Breast epithelium (tissue), 4 donors: ENCODE data around the gene DRG1. TPM values are rescaled to one million over a fixed set of nuclear protein-coding genes. Genes with fewer than 3 reads are reported as not detected.

Experiments used
- DNase-seq, 2 donors: peaks; one replicate each; pipeline ENCODE4 v3.0.0-alpha.2; 2019; ENCODE audit warnings: low spot score in 2 of 2
- H3K27ac ChIP-seq, 2 donors: fragments of 200-600 bp; sonication (generic) in 1 of 2; one replicate each; pipeline ENCODE4 v1.5.1; 2016 to 2019; ENCODE audit warnings: mild to moderate bottlenecking in 1 of 2
- H3K27me3 ChIP-seq, 2 donors: fragments of 200-600 bp; sonication (generic) in 1 of 2; one replicate each; pipeline versions ENCODE4 v1.5.1 to v1.6.0; 2017 to 2019; ENCODE audit warnings: control low read depth in 1 of 2, mild to moderate bottlenecking in 1 of 2
- H3K36me3 ChIP-seq: fragments of 200-600 bp; one replicate; pipeline ENCODE4 v1.5.1; 2019
- H3K4me1 ChIP-seq, 2 donors: fragments of 200-600 bp; sonication (generic); one replicate each; pipeline ENCODE4 v1.5.1; 2016 to 2019; ENCODE audit warnings: control low read depth in 1 of 2
- H3K4me3 ChIP-seq, 3 donors: fragments of 200-600 bp; sonication (generic); 1 replicate in 2 of 3; 2 replicates in 1 of 3; pipeline ENCODE4 v1.5.1; 2016 to 2019; ENCODE audit warnings: mild to moderate bottlenecking in 3 of 3, moderate library complexity in 2 of 3
- H3K9me3 ChIP-seq, 2 donors: fragments of 200-600 bp; sonication (generic) in 1 of 2; one replicate each; pipeline ENCODE4 v1.5.1; 2016 to 2019; ENCODE audit warnings: control low read depth in 1 of 2
- CTCF ChIP-seq, 3 donors: fragments of 450-650 bp; IDR thresholded peaks; one replicate each; pipeline ENCODE4 v1.5.1; 2016 to 2017; ENCODE audit warnings: antibody characterized with exemption in 3 of 3, mild to moderate bottlenecking in 3 of 3, moderate library complexity in 3 of 3
- POLR2A ChIP-seq: fragments of 450-650 bp; IDR thresholded peaks from one replicate; pipeline ENCODE4 v1.6.1; 2016; ENCODE audit warnings: antibody characterized with exemption, mild to moderate bottlenecking, moderate library complexity
- POLR2AphosphoS5 ChIP-seq, 3 donors: sonication (generic); formaldehyde crosslinking; IDR thresholded peaks; one replicate each; pipeline ENCODE4 v1.6.1; 2017; ENCODE audit warnings: antibody characterized with exemption in 3 of 3
- intact Hi-C: fragments of 100-400 bp; cut with DNase I; formaldehyde crosslinking; loops from one replicate; pipeline ENCODE4 v1.15.1; 2023; ENCODE audit warnings: low total_unique reads
- total RNA-seq, 3 donors: library from RNA; depleted of rRNA; stranded (reverse); fragments of >200 nt; gene quantifications; one replicate each; pipeline ENCODE4 v1.1.0, GENCODE V29; 2016

The DRG1 gene
- total RNA-seq, 3 donors from 2014 or later: 62.3 to 80.3 (median 74.9) TPM

DNA sequence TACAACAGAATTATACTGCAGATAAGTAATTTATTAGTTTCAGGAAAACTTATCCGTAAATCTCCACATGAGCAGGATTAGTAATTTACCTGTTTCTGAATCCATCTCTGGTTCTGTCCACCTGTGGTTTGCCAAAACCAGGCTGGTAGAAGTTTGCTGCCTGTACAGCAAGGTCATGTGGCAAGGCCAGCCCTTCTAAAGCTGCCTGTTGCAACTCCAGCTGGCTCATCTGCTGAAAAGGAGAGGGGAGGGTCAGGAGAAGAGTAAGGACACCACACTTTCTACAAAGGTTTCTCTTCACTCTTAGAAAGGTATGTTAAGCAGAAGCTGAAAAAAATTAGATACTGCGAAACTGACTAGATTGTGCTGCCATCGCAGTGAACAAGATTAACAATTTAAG is 47.9 kb downstream of the DRG1 start:
- intact Hi-C loops: no loop called here
- Histone ChIP-seq H3K27me3 (no peaks in the 10 kb centered on the region), H3K9me3 (no peaks in the 10 kb centered on the region), H3K36me3 (no peaks in the 10 kb centered on the region), H3K4me3 (no peak overlapping the region), H3K27ac (no peak overlapping the region), H3K4me1 (no peaks in the 10 kb centered on the region)
- no peak for DNase-seq
- TF ChIP-seq POLR2AphosphoS5 (IDR thresholded peaks at IDR 0.05) (no peak), POLR2A (no peak), CTCF (IDR thresholded peaks at IDR 0.05) (no peak)

- Histone ChIP-seq H3K9me3 (no peaks in the 10 kb centered on the region), H3K4me3 (no peak overlapping the region), H3K36me3 (no peaks in the 10 kb centered on the region), H3K27ac (no peak overlapping the region), H3K4me1 (no peaks in the 10 kb centered on the region), H3K27me3 (no peaks in the 10 kb centered on the region)
- no peak for DNase-seq
- intact Hi-C loops: no loop called here
- no peak for TF ChIP-seq CTCF (IDR thresholded peaks at IDR 0.05)
- TF ChIP-seq POLR2A: no peak
- TF ChIP-seq POLR2AphosphoS5 (IDR thresholded peaks at IDR 0.05): no peak
Measured at GRCh38 chr22:31448382-31448781, 49.0 kb downstream of the DRG1 start.

DNA sequence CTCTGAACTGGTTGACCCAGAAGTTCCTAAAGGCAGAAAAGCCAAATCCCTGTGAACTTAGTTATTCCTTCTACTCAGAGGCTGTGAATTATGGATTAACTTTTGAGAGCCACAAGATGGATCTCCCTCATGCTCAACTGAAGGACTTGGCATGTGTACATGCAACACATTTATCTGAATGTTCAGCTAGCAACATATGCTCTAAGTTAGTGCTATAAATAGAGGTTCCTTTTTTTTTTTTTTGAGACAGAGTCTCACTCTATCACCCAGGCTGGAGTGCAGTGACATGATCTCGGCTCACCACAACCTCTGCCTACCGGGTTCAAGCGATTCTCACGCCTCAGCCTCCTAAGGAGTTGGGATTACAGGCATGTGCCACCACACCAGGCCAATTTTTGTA is 50.1 kb downstream of the DRG1 start:
- Histone ChIP-seq H3K27ac (no peak overlapping the region), H3K4me1 (no peaks in the 10 kb centered on the region), H3K36me3 (peaks cover 7% of the 10 kb centered on the region), H3K27me3 (no peaks in the 10 kb centered on the region), H3K4me3 (no peak overlapping the region), H3K9me3 (no peaks in the 10 kb centered on the region)
- TF ChIP-seq POLR2A: no peak
- no peak for TF ChIP-seq POLR2AphosphoS5 (IDR thresholded peaks at IDR 0.05)
- no peak for TF ChIP-seq CTCF (IDR thresholded peaks at IDR 0.05)
- DNase-seq: no peak
- intact Hi-C loops: no loop called here

GRCh38 chr22:31451709-31452571 is 52.5 kb downstream of the DRG1 start:
- intact Hi-C loops: no loop called here
- no peaks in the 10 kb centered on the region for H3K4me1 ChIP-seq
- H3K9me3 ChIP-seq: no peaks in the 10 kb centered on the region
- DNase-seq: no peak
- TF ChIP-seq POLR2A (no peak), CTCF (IDR thresholded peaks at IDR 0.05) (no peak), POLR2AphosphoS5 (IDR thresholded peaks at IDR 0.05) (no peak)
- H3K27ac ChIP-seq: no peak overlapping the region
- no peak overlapping the region for H3K4me3 ChIP-seq
- no peaks in the 10 kb centered on the region for H3K27me3 ChIP-seq
- H3K36me3 ChIP-seq: peaks cover 7% of the 10 kb centered on the region

GRCh38 chr22:31461699-31462098 is 62.3 kb downstream of the DRG1 start:
- H3K27me3 ChIP-seq: no peaks in the 10 kb centered on the region
- no peaks in the 10 kb centered on the region for H3K9me3 ChIP-seq
- intact Hi-C loops: no loop called here

More at GRCh38 chr22:31461699-31462098, 62.3 kb downstream of the DRG1 start:
- no peak for DNase-seq
- H3K36me3 ChIP-seq: no peaks in the 10 kb centered on the region
- H3K4me1 ChIP-seq: no peaks in the 10 kb centered on the region
- no peak for TF ChIP-seq CTCF (IDR thresholded peaks at IDR 0.05)
- TF ChIP-seq POLR2AphosphoS5 (IDR thresholded peaks at IDR 0.05): no peak
- TF ChIP-seq POLR2A: no peak
- H3K4me3 ChIP-seq: no peak overlapping the region
- no peak overlapping the region for H3K27ac ChIP-seq
